Esophagus squamous epithelium (tissue), 5 donors: ENCODE data around the gene BIRC5. TPM values are rescaled to one million over a fixed set of nuclear protein-coding genes. Genes with fewer than 3 reads are reported as not detected.

Experiments used
- DNase-seq: peaks from one replicate; lab custom pipeline; 2025; lab: John Stamatoyannopoulos, UW
- H3K27ac ChIP-seq, 4 donors: fragments of 200-600 bp; sonication (generic); one replicate each; pipeline ENCODE4 v1.5.1; 2016 to 2019; ENCODE audit warnings: mild to moderate bottlenecking in 1 of 4
- H3K27me3 ChIP-seq, 4 donors: fragments of 200-600 bp; sonication (generic); 1 replicate in 3 of 4; 2 replicates in 1 of 4; pipeline versions ENCODE4 v1.5.1 to v1.6.0; 2017 to 2021; ENCODE audit warnings: antibody characterized with exemption in 1 of 4
- H3K36me3 ChIP-seq, 3 donors: fragments of 200-600 bp; sonication (generic); one replicate each; pipeline ENCODE4 v1.5.1; 2016 to 2019
- H3K4me1 ChIP-seq, 3 donors: fragments of 200-600 bp; sonication (generic); one replicate each; pipeline ENCODE4 v1.5.1; 2017 to 2019
- H3K4me3 ChIP-seq, 4 donors: fragments of 200-600 bp; sonication (generic); 1 replicate in 3 of 4; 2 replicates in 1 of 4; pipeline ENCODE4 v1.5.1; 2016 to 2019; ENCODE audit warnings: mild to moderate bottlenecking in 2 of 4, moderate library complexity in 1 of 4
- H3K9me3 ChIP-seq, 3 donors: fragments of 200-600 bp; sonication (generic); one replicate each; pipeline ENCODE4 v1.5.1; 2016 to 2019
- POLR2A ChIP-seq, 4 donors: fragments of 450-650 bp; IDR thresholded peaks; one replicate each; pipeline ENCODE4 v1.6.1; 2017; ENCODE audit warnings: antibody characterized with exemption in 4 of 4, mild to moderate bottlenecking in 4 of 4, moderate library complexity in 3 of 4
- WGBS, 2 donors: methylation state at CpG; one replicate each; pipeline ENCODE4 v1.1.5; 2018; 5-methylcytosine and 5-hydroxymethylcytosine counted together
- intact Hi-C: fragments of 100-400 bp; cut with DNase I; formaldehyde crosslinking; loops from one replicate; pipeline ENCODE4 v1.15.0; 2022
- total RNA-seq, 4 donors: library from RNA; depleted of rRNA; stranded (reverse); fragments of >200 nt; gene quantifications; one replicate each; pipeline ENCODE4 v1.1.0, GENCODE V29; 2016
- TF ChIP-seq, protein P1 (sequence below), 6 experiments: fragments of 450-650 bp in 4 of 6; fragments of 200-600 bp in 2 of 6; sonication (generic) in 2 of 6; IDR thresholded peaks; one replicate each; pipeline ENCODE4 v1.5.1; 2016 to 2019; ENCODE audit warnings: antibody characterized with exemption in 6 of 6, mild to moderate bottlenecking in 4 of 6, moderate library complexity in 4 of 6
- donor health status: DM: yes; HTN: yes; CAD: no.

The BIRC5 gene
- total RNA-seq, 4 donors from 2014 or later = 6.6 to 33.6 (median 21.0) TPM

DNA sequence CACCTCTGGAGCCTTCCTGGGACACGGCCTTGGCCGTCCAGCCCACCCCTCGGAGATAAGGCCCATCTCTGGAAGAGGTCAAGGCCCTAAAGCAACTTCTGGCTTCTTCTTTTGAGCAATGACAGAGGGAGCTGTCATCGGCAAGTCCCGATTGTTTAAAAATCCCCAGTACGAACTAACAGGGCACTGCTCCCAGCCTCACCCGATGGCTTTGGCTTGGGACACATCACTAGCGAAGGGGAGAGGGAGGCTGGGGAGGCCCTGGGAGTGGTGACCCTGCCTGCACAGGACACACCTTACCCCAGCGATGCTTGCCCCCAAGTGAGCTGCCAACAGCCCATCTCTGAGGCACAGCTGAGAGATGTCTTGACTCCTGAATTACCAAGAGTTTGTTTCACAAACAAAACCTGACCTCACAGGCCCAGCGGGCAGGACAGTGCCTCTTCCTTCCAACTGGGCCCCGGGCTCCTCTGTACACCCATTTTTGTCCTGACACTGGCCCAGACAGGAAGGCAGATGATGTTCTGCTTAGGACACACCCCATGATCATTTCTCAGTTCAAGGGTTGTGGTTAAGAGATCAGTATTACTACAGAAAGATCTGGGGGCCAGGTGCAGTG, 40.8 kb upstream of the BIRC5 start:
- DNase-seq = no peak
- H3K9me3 ChIP-seq = no peaks in the 10 kb centered on the region
- H3K4me1 ChIP-seq = peaks cover 56 to 89% (median 76%) of the 10 kb centered on the region in 3 donors
- intact Hi-C loops = no loop called here
- TF ChIP-seq, protein P1, sequence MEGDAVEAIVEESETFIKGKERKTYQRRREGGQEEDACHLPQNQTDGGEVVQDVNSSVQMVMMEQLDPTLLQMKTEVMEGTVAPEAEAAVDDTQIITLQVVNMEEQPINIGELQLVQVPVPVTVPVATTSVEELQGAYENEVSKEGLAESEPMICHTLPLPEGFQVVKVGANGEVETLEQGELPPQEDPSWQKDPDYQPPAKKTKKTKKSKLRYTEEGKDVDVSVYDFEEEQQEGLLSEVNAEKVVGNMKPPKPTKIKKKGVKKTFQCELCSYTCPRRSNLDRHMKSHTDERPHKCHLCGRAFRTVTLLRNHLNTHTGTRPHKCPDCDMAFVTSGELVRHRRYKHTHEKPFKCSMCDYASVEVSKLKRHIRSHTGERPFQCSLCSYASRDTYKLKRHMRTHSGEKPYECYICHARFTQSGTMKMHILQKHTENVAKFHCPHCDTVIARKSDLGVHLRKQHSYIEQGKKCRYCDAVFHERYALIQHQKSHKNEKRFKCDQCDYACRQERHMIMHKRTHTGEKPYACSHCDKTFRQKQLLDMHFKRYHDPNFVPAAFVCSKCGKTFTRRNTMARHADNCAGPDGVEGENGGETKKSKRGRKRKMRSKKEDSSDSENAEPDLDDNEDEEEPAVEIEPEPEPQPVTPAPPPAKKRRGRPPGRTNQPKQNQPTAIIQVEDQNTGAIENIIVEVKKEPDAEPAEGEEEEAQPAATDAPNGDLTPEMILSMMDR (IDR thresholded peaks at IDR 0.05) = no peak
- peak in 1 of 4 donors; percentile 21 for TF ChIP-seq POLR2A (IDR thresholded peaks at IDR 0.05)
- H3K36me3 ChIP-seq = peaks cover 0 to 33% (median 8%) of the 10 kb centered on the region in 3 donors
- H3K27ac ChIP-seq = peak overlapping the region; percentile 66 to 98 (median 88)
- H3K27me3 ChIP-seq = no peaks in the 10 kb centered on the region
- no peak overlapping the region for H3K4me3 ChIP-seq
- 26 to 46% methylated on average over 4 to 7 of the region's 11 CpGs for WGBS, 2 donors

DNA sequence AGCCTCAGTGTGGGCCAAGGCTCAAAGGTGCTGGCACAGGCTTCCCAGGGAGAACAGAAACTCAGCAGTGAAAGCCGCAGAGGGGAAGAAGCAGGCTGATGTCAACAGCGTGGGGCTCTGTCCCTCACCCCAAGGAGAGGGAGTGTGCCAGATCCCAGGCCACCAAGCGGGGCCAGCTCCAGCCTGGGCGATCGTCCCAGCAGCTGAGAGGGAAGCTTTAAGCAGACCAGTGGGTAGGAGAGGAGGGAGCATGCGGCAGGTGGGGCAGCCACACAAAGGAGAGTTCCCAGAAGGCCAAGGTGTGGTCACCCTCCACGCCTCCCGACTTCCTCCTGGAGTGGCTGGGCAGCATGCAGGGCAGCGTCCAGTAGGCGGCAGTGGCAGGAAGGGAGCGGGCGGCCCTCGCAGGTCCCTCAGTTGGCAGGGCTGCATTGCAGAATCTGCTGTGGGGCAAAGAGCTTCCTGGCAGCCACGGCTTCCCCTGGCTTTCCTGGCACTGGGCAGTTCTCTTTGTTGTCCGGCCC, 39.6 kb upstream of the BIRC5 start:
- DNase-seq = no peak
- WGBS, 2 donors = 27 to 40% methylated on average over 2 to 5 of the region's 15 CpGs
- Histone ChIP-seq H3K36me3 (peaks cover 0 to 33% (median 8%) of the 10 kb centered on the region in 3 donors), H3K27me3 (no peaks in the 10 kb centered on the region), H3K27ac (peak overlapping the region; percentile 66 to 98 (median 88)), H3K4me1 (peaks cover 52 to 87% (median 77%) of the 10 kb centered on the region in 3 donors), H3K9me3 (no peaks in the 10 kb centered on the region), H3K4me3 (peak overlapping the region in 2 of 4 donors; percentile 21 to 23)
- TF ChIP-seq POLR2A (IDR thresholded peaks at IDR 0.05) = peak in 2 of 4 donors; percentile 13 to 41
- TF ChIP-seq, protein P1 (IDR thresholded peaks at IDR 0.05) = peak in 5 of 6 experiments; percentile 44 to 75 (median 63)
- intact Hi-C loops = no loop called here

DNA sequence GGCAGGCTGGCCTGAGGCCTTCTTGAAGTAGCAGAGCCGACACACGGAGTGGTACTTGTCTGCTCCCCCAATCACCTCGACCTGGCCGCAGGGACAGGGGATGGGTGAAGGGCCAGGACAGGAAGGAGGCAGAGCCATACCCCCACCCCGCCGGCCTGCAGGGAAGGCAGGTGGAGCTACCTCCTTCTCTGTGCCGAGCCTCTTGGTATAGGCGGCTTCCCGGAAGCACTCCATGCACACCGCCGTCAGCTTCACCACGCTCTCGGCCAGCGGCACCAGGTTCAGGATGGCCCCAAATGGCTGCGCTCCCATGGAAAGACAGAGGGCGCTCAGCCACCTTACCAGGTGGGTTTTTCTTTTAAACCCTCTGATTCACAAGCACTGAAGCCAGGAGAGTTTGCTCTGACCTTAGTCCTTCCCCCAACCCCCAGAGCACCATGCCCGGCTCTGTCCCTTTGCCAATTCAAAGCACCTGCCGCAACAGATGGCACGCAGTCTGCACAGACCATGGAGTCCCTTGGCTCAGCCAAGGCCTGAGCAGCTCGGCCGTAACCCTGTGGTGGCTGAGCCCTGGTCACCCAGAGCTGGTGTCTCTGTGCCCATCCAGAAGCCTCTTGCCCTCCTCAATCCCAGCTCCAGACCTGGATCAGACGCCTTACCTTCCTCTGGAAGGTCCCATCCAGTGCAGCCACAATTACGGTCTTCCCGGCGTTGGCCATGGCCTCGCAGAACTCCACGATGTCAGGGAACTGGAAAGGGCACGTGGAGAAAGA, 39.0 kb upstream of the BIRC5 start:
- H3K4me1 ChIP-seq = peaks cover 45 to 87% (median 77%) of the 10 kb centered on the region in 3 donors
- DNase-seq = no peak

DNA sequence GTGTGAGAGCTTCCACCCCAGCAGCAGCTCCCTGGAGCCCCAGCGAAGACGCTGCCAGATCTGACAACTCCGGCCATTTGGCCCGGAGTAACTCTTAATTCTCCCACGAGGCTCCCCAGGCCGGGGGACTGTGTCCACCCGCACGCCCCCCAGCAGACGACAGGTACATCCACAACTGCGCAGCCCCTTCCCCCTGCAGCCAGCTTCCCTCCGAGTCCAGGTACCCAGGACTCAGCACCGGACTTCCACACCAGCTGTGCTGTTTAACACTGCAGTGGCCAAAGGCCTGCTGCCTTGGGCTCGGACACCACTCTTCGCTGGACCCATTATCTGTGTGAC, 38.4 kb upstream of the BIRC5 start:
- H3K4me1 ChIP-seq = peaks cover 45 to 87% (median 80%) of the 10 kb centered on the region in 3 donors
- intact Hi-C loops = no loop called here
- H3K27me3 ChIP-seq = no peaks in the 10 kb centered on the region
- no peak for TF ChIP-seq POLR2A (IDR thresholded peaks at IDR 0.05)
- TF ChIP-seq, protein P1 (IDR thresholded peaks at IDR 0.05) = no peak
- H3K27ac ChIP-seq = peak overlapping the region in 3 of 4 donors; percentile 82 to 98 (median 94)
- H3K4me3 ChIP-seq = no peak overlapping the region
- peaks cover 0 to 27% (median 7%) of the 10 kb centered on the region in 3 donors for H3K36me3 ChIP-seq
- 88 to 91% methylated on average over 8 to 10 of the region's 14 CpGs for WGBS, 2 donors
- no peak for DNase-seq
- no peaks in the 10 kb centered on the region for H3K9me3 ChIP-seq

More for the DNA sequence above, 39.0 kb upstream of the BIRC5 start:
- intact Hi-C loops = no loop called here
- H3K9me3 ChIP-seq = no peaks in the 10 kb centered on the region
- H3K27me3 ChIP-seq = no peaks in the 10 kb centered on the region
- peak overlapping the region; percentile 66 to 98 (median 88) for H3K27ac ChIP-seq
- TF ChIP-seq, protein P1 (IDR thresholded peaks at IDR 0.05) = peak in 1 of 6 experiments; percentile 1
- TF ChIP-seq POLR2A (IDR thresholded peaks at IDR 0.05) = no peak
- H3K36me3 ChIP-seq = peaks cover 0 to 32% (median 8%) of the 10 kb centered on the region in 3 donors
- H3K4me3 ChIP-seq = peak overlapping the region in 2 of 4 donors; percentile 21 to 23
- WGBS, 2 donors = 66 to 87% methylated on average over 7 to 10 of the region's 28 CpGs
